RWPE2 (cell line): ENCODE measurements around the gene CHST13.

Source experiments
- ATAC-seq: fragments of 200-7000 bp; cut with Tn5 transposase; 3 replicates; pipeline ENCODE4 v1.9.1; 2021; ENCODE audit warnings: low read depth
- DNase-seq: peaks from one replicate; pipeline ENCODE4 v3.0.0-alpha.2; 2020; ENCODE audit warnings: low spot score
- H3K27ac ChIP-seq: fragments of 450-650 bp; 2 replicates; pipeline ENCODE4 v1.5.1; 2017; ENCODE audit warnings: mild to moderate bottlenecking; ENCODE audit not compliant: poor library complexity, severe bottlenecking
- H3K27me3 ChIP-seq: fragments of 250-450 bp; sonication (Bioruptor Pico); 2 replicates; pipeline ENCODE4 v1.5.1; 2021; ENCODE audit warnings: mild to moderate bottlenecking, moderate library complexity; ENCODE audit not compliant: insufficient read depth, poor library complexity, severe bottlenecking
- H3K36me3 ChIP-seq: fragments of 250-450 bp; sonication (Bioruptor Pico); 2 replicates; pipeline ENCODE4 v1.5.1; 2020; ENCODE audit warnings: low read depth, mild to moderate bottlenecking, moderate library complexity
- H3K4me1 ChIP-seq: fragments of 250-450 bp; sonication (Bioruptor Pico); 2 replicates; pipeline ENCODE4 v1.5.1; 2021; ENCODE audit warnings: mild to moderate bottlenecking, moderate library complexity; ENCODE audit not compliant: insufficient read depth, poor library complexity, severe bottlenecking
- H3K4me3 ChIP-seq: fragments of 250-450 bp; sonication (Bioruptor Pico); 2 replicates; pipeline ENCODE4 v1.5.1; 2021; ENCODE audit warnings: mild to moderate bottlenecking, moderate library complexity; ENCODE audit not compliant: severe bottlenecking
- H3K9me3 ChIP-seq: fragments of 250-450 bp; sonication (Bioruptor Pico); 2 replicates; pipeline ENCODE4 v1.5.1; 2021; ENCODE audit warnings: mild to moderate bottlenecking, moderate library complexity; ENCODE audit not compliant: severe bottlenecking
- CTCF ChIP-seq: fragments of 450-650 bp; IDR thresholded peaks from one replicate; pipeline ENCODE4 v1.5.1; 2017; ENCODE audit warnings: mild to moderate bottlenecking, moderate library complexity; ENCODE audit not compliant: poor library complexity, severe bottlenecking

The CHST13 gene

GRCh38 chr3:126509597-126510307 lies 14.2 kb upstream of the CHST13 start:
- Histone ChIP-seq H3K9me3 (no peaks in the 10 kb centered on the region), H3K4me3 (no peak overlapping the region), H3K27ac (no peak overlapping the region), H3K4me1 (peaks cover 6% of the 10 kb centered on the region), H3K36me3 (no peaks in the 10 kb centered on the region), H3K27me3 (no peaks in the 10 kb centered on the region)
- ATAC-seq (0 out of 3 replicates have a peak, but pooled peaks have one; percentile 35), DNase-seq (peak; percentile 29)
- no peak for TF ChIP-seq CTCF

- TF ChIP-seq CTCF: no peak
- ATAC-seq (no peak), DNase-seq (peak; percentile 38)
- Histone ChIP-seq H3K4me3 (no peak overlapping the region), H3K36me3 (no peaks in the 10 kb centered on the region), H3K4me1 (peaks cover 6% of the 10 kb centered on the region), H3K9me3 (no peaks in the 10 kb centered on the region), H3K27me3 (no peaks in the 10 kb centered on the region), H3K27ac (no peak overlapping the region)
These were observed 13.5 kb upstream of the CHST13 start for GRCh38 chr3:126510308-126510910.

- Histone ChIP-seq H3K4me1 (peaks cover 6% of the 10 kb centered on the region), H3K4me3 (no peak overlapping the region), H3K36me3 (no peaks in the 10 kb centered on the region), H3K27me3 (no peaks in the 10 kb centered on the region), H3K9me3 (no peaks in the 10 kb centered on the region), H3K27ac (no peak overlapping the region)
- ATAC-seq (no peak), DNase-seq (peak; percentile 29)
- no peak for TF ChIP-seq CTCF
These were observed 12.7 kb upstream of the CHST13 start for GRCh38 chr3:126511291-126511690.

GRCh38 chr3:126512026-126512425 lies 11.9 kb upstream of the CHST13 start:
- DNase-seq (peak; percentile 25), ATAC-seq (no peak)
- Histone ChIP-seq H3K9me3 (no peaks in the 10 kb centered on the region), H3K36me3 (no peaks in the 10 kb centered on the region), H3K4me1 (peaks cover 6% of the 10 kb centered on the region), H3K27me3 (no peaks in the 10 kb centered on the region), H3K4me3 (no peak overlapping the region), H3K27ac (no peak overlapping the region)
- TF ChIP-seq CTCF: no peak

- DNase-seq (no peak), ATAC-seq (no peak)
- H3K27ac ChIP-seq: no peak overlapping the region
- no peaks in the 10 kb centered on the region for H3K9me3 ChIP-seq
- no peak for TF ChIP-seq CTCF
- no peaks in the 10 kb centered on the region for H3K27me3 ChIP-seq
- H3K4me1 ChIP-seq: peaks cover 6% of the 10 kb centered on the region
- no peak overlapping the region for H3K4me3 ChIP-seq
- no peaks in the 10 kb centered on the region for H3K36me3 ChIP-seq
These were observed 10.9 kb upstream of the CHST13 start for GRCh38 chr3:126512916-126513650.
